IMR-90 (cell line): ENCODE data around the gene TNN. TPM values are rescaled to one million over a fixed set of nuclear protein-coding genes. Genes with fewer than 3 reads are reported as not detected.

Experiments
- ATAC-seq: fragments of 200-7000 bp; cut with Tn5 transposase; 2 replicates; pipeline ENCODE4 v1.9.1; 2020; ENCODE audit warnings: low read depth, mild to moderate bottlenecking, moderate library complexity
- BruUV-seq: library from RNA; stranded (reverse); fragments of 400-500 nt; replicated peaks from 2 replicates; lab custom pipeline; 2021; lab: Mats Ljungman, UMichigan
- CTCF ChIA-PET: fragments of 300-600 bp; formaldehyde crosslinking; extraction: SDS; loops from one replicate; lab custom pipeline; 2021; ENCODE audit warnings: antibody characterized with exemption; lab: Yijun Ruan, JAX
- POLR2A ChIA-PET: fragments of 300-600 bp; sonication (Branson Sonifier 250); formaldehyde crosslinking; loops from one replicate; lab custom pipeline; 2022; ENCODE audit warnings: antibody characterized with exemption; ENCODE audit not compliant: unreplicated experiment; lab: Charles Lee
- DNase-seq: peaks from one replicate; pipeline ENCODE4 v3.0.0; 2013
- H2AFZ ChIP-seq: replicated peaks from 2 replicates; pipeline ENCODE3; 2013; ENCODE audit warnings: low read length, mild to moderate bottlenecking; ENCODE audit not compliant: poor library complexity
- H2AK5ac ChIP-seq: 2 replicates; pipeline ENCODE4 v1.6.1; 2013; ENCODE audit warnings: low read depth, low read length, inconsistent platforms
- H2AK9ac ChIP-seq: replicated peaks from 2 replicates; pipeline ENCODE3; 2013; ENCODE audit warnings: mild to moderate bottlenecking, low read depth, low read length, moderate library complexity; ENCODE audit not compliant: poor library complexity
- H2BK120ac ChIP-seq: 2 replicates; pipeline ENCODE4 v1.6.1; 2013; ENCODE audit warnings: low read depth, low read length, inconsistent platforms
- H2BK15ac ChIP-seq: 3 replicates; pipeline ENCODE4 v1.6.1; 2013; ENCODE audit warnings: low read depth, low read length, inconsistent platforms
- H2BK20ac ChIP-seq: 2 replicates; pipeline ENCODE4 v1.6.1; 2013; ENCODE audit warnings: low read depth, mild to moderate bottlenecking, inconsistent platforms, low read length, moderate library complexity
- H2BK5ac ChIP-seq: 2 replicates; pipeline ENCODE4 v1.6.1; 2013; ENCODE audit warnings: mild to moderate bottlenecking, low read depth, low read length, inconsistent platforms; ENCODE audit not compliant: poor library complexity, severe bottlenecking
- H3K14ac ChIP-seq: replicated peaks from 2 replicates; pipeline ENCODE4 v1.6.1; 2013; ENCODE audit warnings: low read depth, low read length, inconsistent platforms
- H3K18ac ChIP-seq: 2 replicates; pipeline ENCODE4 v1.6.1; 2013; ENCODE audit warnings: low read depth, low read length, control low read depth
- H3K23ac ChIP-seq: 2 replicates; pipeline ENCODE4 v1.6.1; 2013; ENCODE audit warnings: low read depth, low read length, inconsistent platforms
- H3K27ac ChIP-seq: 2 replicates; pipeline ENCODE4 v1.5.1; 2013; ENCODE audit warnings: mild to moderate bottlenecking, control low read depth, low read length; ENCODE audit not compliant: insufficient read depth
- H3K27me3 ChIP-seq: 2 replicates; pipeline ENCODE4 v1.6.1; 2013; ENCODE audit warnings: low read length; ENCODE audit not compliant: control insufficient read depth, insufficient read depth
- H3K36me3 ChIP-seq: 2 replicates; pipeline ENCODE4 v1.6.1; 2013; ENCODE audit warnings: low read length, mixed read lengths; ENCODE audit not compliant: control insufficient read depth, insufficient read depth
- H3K4ac ChIP-seq: 2 replicates; pipeline ENCODE4 v1.6.1; 2013; ENCODE audit warnings: low read depth, low read length, inconsistent platforms
- H3K4me1 ChIP-seq: 2 replicates; pipeline ENCODE4 v1.6.1; 2013; ENCODE audit warnings: low read length, mixed read lengths; ENCODE audit not compliant: control insufficient read depth, insufficient read depth
- H3K4me2 ChIP-seq: 2 replicates; pipeline ENCODE4 v1.6.1; 2013; ENCODE audit warnings: low read depth, mild to moderate bottlenecking, control low read depth, low read length, moderate library complexity
- H3K4me3 ChIP-seq: 2 replicates; pipeline ENCODE4 v1.5.1; 2013; ENCODE audit warnings: low read depth, mild to moderate bottlenecking, control low read depth, low read length, moderate library complexity; ENCODE audit not compliant: insufficient read depth
- H3K56ac ChIP-seq: 2 replicates; pipeline ENCODE4 v1.6.1; 2013; ENCODE audit warnings: low read length, inconsistent platforms; ENCODE audit not compliant: insufficient read depth; ENCODE audit errors: extremely low read depth
- H3K79me1 ChIP-seq, 2 experiments: 2 replicates each; pipeline ENCODE4 v1.6.1; 2013; ENCODE audit warnings: low read length in 2 of 2, inconsistent platforms in 1 of 2, low read depth in 1 of 2
- H3K9ac ChIP-seq: 2 replicates; pipeline ENCODE4 v1.6.1; 2013; ENCODE audit warnings: low read depth, low read length, control low read depth
- H3K9me1 ChIP-seq: 2 replicates; pipeline ENCODE4 v1.6.1; 2013; ENCODE audit warnings: low read length, inconsistent platforms; ENCODE audit not compliant: insufficient read depth
- H3K9me3 ChIP-seq: 2 replicates; pipeline ENCODE4 v1.6.1; 2013; ENCODE audit warnings: low read length; ENCODE audit not compliant: control insufficient read depth, insufficient read depth
- H4K20me1 ChIP-seq: 2 replicates; pipeline ENCODE4 v1.6.1; 2013; ENCODE audit warnings: low read length, inconsistent platforms; ENCODE audit not compliant: insufficient read depth
- H4K5ac ChIP-seq: 2 replicates; pipeline ENCODE4 v1.6.1; 2013; ENCODE audit warnings: mild to moderate bottlenecking, low read depth, low read length, control low read depth
- H4K8ac ChIP-seq, 2 experiments: 2 replicates each; pipeline ENCODE4 v1.6.1; 2013; ENCODE audit warnings: low read depth in 2 of 2, low read length in 2 of 2, control low read depth in 1 of 2, inconsistent platforms in 1 of 2
- H4K91ac ChIP-seq: 2 replicates; pipeline ENCODE4 v1.6.1; 2013; ENCODE audit warnings: low read depth, low read length, inconsistent platforms; ENCODE audit not compliant: insufficient read depth
- BHLHE40 ChIP-seq: fragments of 150-350 bp; IDR thresholded peaks from 2 replicates; pipeline ENCODE4 v1.6.1; 2016; ENCODE audit warnings: mild to moderate bottlenecking, low read depth, low read length
- CEBPB ChIP-seq: IDR thresholded peaks from 2 replicates; pipeline ENCODE4 v1.6.1; 2012; ENCODE audit warnings: low read depth, low read length, improper control_type of control experiment
- CHD1 ChIP-seq: IDR thresholded peaks from 2 replicates; pipeline ENCODE4 v1.6.1; 2012; ENCODE audit warnings: low read depth, low read length, improper control_type of control experiment
- CTCF ChIP-seq: conservative IDR thresholded peaks from 2 replicates; pipeline ENCODE4 v1.5.1; 2012; ENCODE audit warnings: mild to moderate bottlenecking, low read depth, low read length, improper control_type of control experiment
- ELK1 ChIP-seq: fragments of 150-350 bp; IDR thresholded peaks from 2 replicates; pipeline ENCODE4 v1.6.1; 2016; ENCODE audit warnings: low read depth, mild to moderate bottlenecking, low read length, moderate library complexity, borderline replicate concordance
- FOS ChIP-seq: fragments of 150-350 bp; IDR thresholded peaks from 2 replicates; pipeline ENCODE4 v1.6.1; 2016; ENCODE audit warnings: low read depth, low read length
- MAFK ChIP-seq: IDR thresholded peaks from 2 replicates; pipeline ENCODE4 v1.6.1; 2012; ENCODE audit warnings: low read depth, low read length, improper control_type of control experiment
- MAZ ChIP-seq: IDR thresholded peaks from 2 replicates; pipeline ENCODE4 v1.6.1; 2012; ENCODE audit warnings: low read depth, mild to moderate bottlenecking, low read length, improper control_type of control experiment, moderate library complexity, borderline replicate concordance
- MXI1 ChIP-seq: IDR thresholded peaks from 2 replicates; pipeline ENCODE4 v1.6.1; 2012; ENCODE audit warnings: low read depth, mild to moderate bottlenecking, low read length, moderate library complexity, borderline replicate concordance
- NFE2L2 ChIP-seq: fragments of 150-350 bp; IDR thresholded peaks from 2 replicates; pipeline ENCODE4 v1.6.1; 2016; ENCODE audit warnings: low read depth, mild to moderate bottlenecking, low read length
- POLR2A ChIP-seq: IDR thresholded peaks from 2 replicates; pipeline ENCODE4 v1.6.1; 2012; ENCODE audit warnings: mild to moderate bottlenecking, low read depth, low read length
- RAD21 ChIP-seq: IDR thresholded peaks from 2 replicates; pipeline ENCODE4 v1.6.1; 2012; ENCODE audit warnings: low read length, improper control_type of control experiment
- RFX5 ChIP-seq: IDR thresholded peaks from 2 replicates; pipeline ENCODE4 v1.8.0; 2012; ENCODE audit warnings: low read depth, mild to moderate bottlenecking, low read length, moderate library complexity
- SMC3 ChIP-seq: fragments of 150-350 bp; IDR thresholded peaks from 2 replicates; pipeline ENCODE4 v1.6.1; 2016; ENCODE audit warnings: low read depth, mild to moderate bottlenecking, antibody characterized with exemption, low read length, moderate library complexity
- USF2 ChIP-seq: fragments of 150-350 bp; IDR thresholded peaks from 2 replicates; pipeline ENCODE4 v1.6.1; 2017; ENCODE audit warnings: mild to moderate bottlenecking, antibody characterized with exemption, low read length, low read depth
- WGBS, 2 experiments: methylation state at CpG; one replicate each; pipeline versions ENCODE4 v1.1.5 to v1.1.7; 2013; ENCODE audit warnings: missing lambda C conversion rate in 2 of 2; ENCODE audit not compliant: insufficient read length in 1 of 2; ENCODE audit errors: extremely low coverage in 2 of 2; 5-methylcytosine and 5-hydroxymethylcytosine counted together
- dilution Hi-C: fragments of 300-500 bp; cut with HindIII; formaldehyde crosslinking; loops from one replicate; pipeline ENCODE4 v1.14.3; 2018; ENCODE audit warnings: low sequenced_read_pairs; ENCODE audit not compliant: unreplicated experiment
- in situ Hi-C: fragments of 300-500 bp; cut with MboI; formaldehyde crosslinking; loops from 3 replicates; pipeline ENCODE4 v1.14.3; 2019; ENCODE audit warnings: low sequenced_read_pairs, inconsistent platforms, mixed read lengths
- intact Hi-C: fragments of 100-400 bp; cut with micrococcal nuclease; formaldehyde crosslinking; loops from 2 replicates; pipeline ENCODE4 v1.10.0; 2022
- polyA plus RNA-seq, 3 experiments: library from polyadenylated mRNA; depleted of rRNA; stranded (reverse); fragments of >200 nt; gene quantifications; 2 replicates each; pipeline ENCODE4 v1.2.3, GENCODE V29; 2012; ENCODE audit warnings: low replicate concordance in 1 of 3
- total RNA-seq: library from RNA; depleted of rRNA; stranded (reverse); fragments of >200 nt; gene quantifications from 2 replicates; pipeline ENCODE4 v1.2.3, GENCODE V29; 2012

Gene TNN
- total and polyA plus RNA-seq, 2 of the 4 experiments (the other 2 are of a cell fraction), result not detected

- H3K4me1 ChIP-seq, result no peaks in the 10 kb centered on the region
- H4K91ac ChIP-seq, result no peak overlapping the region
- intact Hi-C loops (no loop called here), in situ Hi-C loops (no loop called here), dilution Hi-C loops (no loop called here)
- H4K8ac ChIP-seq, result no peak overlapping the region
- no peaks in the 10 kb centered on the region for H3K36me3 ChIP-seq
- no peak overlapping the region for H3K9ac ChIP-seq
- no peaks in the 10 kb centered on the region for H4K20me1 ChIP-seq
- BruUV-seq, result no TSS peak
- H3K9me1 ChIP-seq, result no peaks in the 10 kb centered on the region; the same call in 1 of the 2 replicates
- H3K79me1 ChIP-seq, result no peaks in the 10 kb centered on the region
- no peak for ATAC-seq
- H3K4me3 ChIP-seq, result no peak overlapping the region
- H2BK120ac ChIP-seq, result no peak overlapping the region
- H3K4me2 ChIP-seq, result no peak overlapping the region
- no peak overlapping the region for H4K5ac ChIP-seq
- H3K27ac ChIP-seq, result no peak overlapping the region
- WGBS, 2 experiments, result 66% methylated on average over 6 of the region's 13 CpGs; no CpG with 5 or more reads in 1 of the 2 experiments
- H3K56ac ChIP-seq, result no peak overlapping the region
- H3K27me3 ChIP-seq, result no peaks in the 10 kb centered on the region
- H3K4ac ChIP-seq, result no peak overlapping the region
- H2BK15ac ChIP-seq, result no peak overlapping the region
- POLR2A ChIA-PET, result no interaction called here
- no peak overlapping the region for H3K23ac ChIP-seq
- H2BK20ac ChIP-seq, result no peak overlapping the region
- no peaks in the 10 kb centered on the region for H3K9me3 ChIP-seq
- H2AK9ac ChIP-seq, result no peak overlapping the region
- no peak overlapping the region for H2BK5ac ChIP-seq
- DNase-seq, result no peak
- no peak overlapping the region for H2AFZ ChIP-seq
- CTCF ChIA-PET, result no interaction called here
- H3K18ac ChIP-seq, result no peak overlapping the region
- H3K14ac ChIP-seq, result no peak overlapping the region
- H2AK5ac ChIP-seq, result no peak overlapping the region
- TF ChIP-seq POLR2A (no peak), RAD21 (no peak), NFE2L2 (no peak), ELK1 (no peak), BHLHE40 (no peak), CTCF (no peak), FOS (no peak), SMC3 (no peak), RFX5 (no peak), CEBPB (no peak), MXI1 (no peak), USF2 (no peak), MAFK (no peak), CHD1 (no peak), MAZ (no peak)
Observed at GRCh38 chr1:175118375-175119367, 51.0 kb downstream of the TNN start.
